HepG2 (cell line): Measurements from ENCODE around the gene ABCB8. TPM values are rescaled to one million over a fixed set of nuclear protein-coding genes. Genes with fewer than 3 reads are reported as not detected.

Experiments
- ATAD3A ChIP-seq: sonication (generic); formaldehyde crosslinking; IDR thresholded peaks from 2 replicates; pipeline ENCODE4 v1.4.0; 2020; ENCODE audit warnings: missing genetic modification reagents
- ZNF850 ChIP-seq: sonication (generic); formaldehyde crosslinking; conservative IDR thresholded peaks from 2 replicates; pipeline ENCODE4 v1.9.0; 2021; ENCODE audit warnings: mild to moderate bottlenecking, missing genetic modification reagents
- polyA plus RNA-seq, 8 experiments: library from polyadenylated mRNA; depleted of rRNA in 3 of 8; stranded (reverse) in 7 of 8; unstranded in 1 of 8; fragments of >200 nt; fragmentation: Illumina TruSeq in 4 of 8; extraction: Trizol in 4 of 8; gene quantifications; 2 replicates each; pipeline versions ENCODE4 v1.2.1 to v1.2.3, GENCODE V29; 2011 to 2016; ENCODE audit warnings: low read depth in 4 of 8, missing spikeins in 1 of 8, mixed read lengths in 1 of 8; ENCODE audit not compliant: insufficient read depth in 1 of 8
- total RNA-seq, 5 experiments: library from RNA; depleted of rRNA; stranded (reverse); fragments of >200 nt; fragmentation: Illumina TruSeq; extraction: Trizol; gene quantifications; 2 replicates each; pipeline ENCODE4 v1.2.3, GENCODE V29; 2016; ENCODE audit warnings: low read depth in 1 of 5
- TF ChIP-seq, protein P1 (sequence below): fragments of 450-650 bp; IDR thresholded peaks from 2 replicates; pipeline ENCODE4 v1.6.1; 2017; ENCODE audit warnings: mild to moderate bottlenecking
- TF ChIP-seq, protein P2 (sequence below): sonication (generic); formaldehyde crosslinking; IDR thresholded peaks from one replicate; pipeline ENCODE4 v1.5.1; 2020; ENCODE audit warnings: mild to moderate bottlenecking, missing genetic modification reagents; ENCODE audit errors: not compliant biosample characterization
- TF ChIP-seq, protein P3 (sequence below): sonication (generic); formaldehyde crosslinking; IDR thresholded peaks from 2 replicates; pipeline ENCODE4 v1.4.0; 2020; ENCODE audit warnings: low read depth, missing genetic modification reagents

The ABCB8 gene
- total and polyA plus RNA-seq, 2 of the 13 experiments (the other 11 are each of a cell fraction or from before 2014, with no cell fraction given), result 6.6 to 16.7 TPM

DNA sequence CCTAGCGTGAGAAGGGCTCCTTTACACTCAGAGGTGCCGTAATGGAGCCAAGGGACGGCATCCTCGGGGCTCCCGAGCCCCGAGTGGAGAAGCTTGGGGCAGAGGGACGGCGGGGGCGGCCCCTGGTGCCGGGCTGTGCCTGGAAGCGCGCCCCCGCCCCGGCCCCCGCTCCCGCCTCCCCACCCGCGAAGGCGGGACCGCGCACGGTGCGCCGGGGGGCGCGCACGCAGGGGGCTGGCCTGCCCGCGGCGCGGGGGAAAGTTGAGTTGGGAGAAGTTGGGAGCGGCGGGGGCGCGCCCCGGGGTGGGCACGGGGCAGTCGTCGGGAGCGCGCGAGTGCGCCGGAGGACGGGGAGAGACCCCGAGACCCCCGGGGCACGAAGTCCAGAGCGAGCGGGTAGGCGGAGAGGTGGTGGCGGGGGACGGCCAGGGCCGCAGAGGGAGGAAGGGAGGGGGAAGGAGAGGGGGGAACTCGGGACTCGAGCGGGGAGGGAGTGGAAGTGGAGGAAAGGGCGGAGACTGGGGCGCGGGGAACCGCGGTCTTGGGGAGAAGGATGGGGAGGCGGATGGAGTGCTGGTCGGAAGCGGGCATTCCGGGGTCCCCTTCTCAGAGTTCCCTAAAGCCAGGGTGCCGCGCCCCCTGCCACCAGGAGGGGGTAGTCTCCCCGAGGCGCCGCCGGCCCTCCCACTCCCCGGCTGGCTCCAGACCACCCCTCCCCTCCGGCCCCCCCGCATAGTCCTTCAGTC, 31.3 kb downstream of the ABCB8 start, which contains the start of gene SLC4A2 (continued):
- TF ChIP-seq, protein P1, sequence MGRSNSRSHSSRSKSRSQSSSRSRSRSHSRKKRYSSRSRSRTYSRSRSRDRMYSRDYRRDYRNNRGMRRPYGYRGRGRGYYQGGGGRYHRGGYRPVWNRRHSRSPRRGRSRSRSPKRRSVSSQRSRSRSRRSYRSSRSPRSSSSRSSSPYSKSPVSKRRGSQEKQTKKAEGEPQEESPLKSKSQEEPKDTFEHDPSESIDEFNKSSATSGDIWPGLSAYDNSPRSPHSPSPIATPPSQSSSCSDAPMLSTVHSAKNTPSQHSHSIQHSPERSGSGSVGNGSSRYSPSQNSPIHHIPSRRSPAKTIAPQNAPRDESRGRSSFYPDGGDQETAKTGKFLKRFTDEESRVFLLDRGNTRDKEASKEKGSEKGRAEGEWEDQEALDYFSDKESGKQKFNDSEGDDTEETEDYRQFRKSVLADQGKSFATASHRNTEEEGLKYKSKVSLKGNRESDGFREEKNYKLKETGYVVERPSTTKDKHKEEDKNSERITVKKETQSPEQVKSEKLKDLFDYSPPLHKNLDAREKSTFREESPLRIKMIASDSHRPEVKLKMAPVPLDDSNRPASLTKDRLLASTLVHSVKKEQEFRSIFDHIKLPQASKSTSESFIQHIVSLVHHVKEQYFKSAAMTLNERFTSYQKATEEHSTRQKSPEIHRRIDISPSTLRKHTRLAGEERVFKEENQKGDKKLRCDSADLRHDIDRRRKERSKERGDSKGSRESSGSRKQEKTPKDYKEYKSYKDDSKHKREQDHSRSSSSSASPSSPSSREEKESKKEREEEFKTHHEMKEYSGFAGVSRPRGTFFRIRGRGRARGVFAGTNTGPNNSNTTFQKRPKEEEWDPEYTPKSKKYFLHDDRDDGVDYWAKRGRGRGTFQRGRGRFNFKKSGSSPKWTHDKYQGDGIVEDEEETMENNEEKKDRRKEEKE, result no peak
- TF ChIP-seq, protein P2, sequence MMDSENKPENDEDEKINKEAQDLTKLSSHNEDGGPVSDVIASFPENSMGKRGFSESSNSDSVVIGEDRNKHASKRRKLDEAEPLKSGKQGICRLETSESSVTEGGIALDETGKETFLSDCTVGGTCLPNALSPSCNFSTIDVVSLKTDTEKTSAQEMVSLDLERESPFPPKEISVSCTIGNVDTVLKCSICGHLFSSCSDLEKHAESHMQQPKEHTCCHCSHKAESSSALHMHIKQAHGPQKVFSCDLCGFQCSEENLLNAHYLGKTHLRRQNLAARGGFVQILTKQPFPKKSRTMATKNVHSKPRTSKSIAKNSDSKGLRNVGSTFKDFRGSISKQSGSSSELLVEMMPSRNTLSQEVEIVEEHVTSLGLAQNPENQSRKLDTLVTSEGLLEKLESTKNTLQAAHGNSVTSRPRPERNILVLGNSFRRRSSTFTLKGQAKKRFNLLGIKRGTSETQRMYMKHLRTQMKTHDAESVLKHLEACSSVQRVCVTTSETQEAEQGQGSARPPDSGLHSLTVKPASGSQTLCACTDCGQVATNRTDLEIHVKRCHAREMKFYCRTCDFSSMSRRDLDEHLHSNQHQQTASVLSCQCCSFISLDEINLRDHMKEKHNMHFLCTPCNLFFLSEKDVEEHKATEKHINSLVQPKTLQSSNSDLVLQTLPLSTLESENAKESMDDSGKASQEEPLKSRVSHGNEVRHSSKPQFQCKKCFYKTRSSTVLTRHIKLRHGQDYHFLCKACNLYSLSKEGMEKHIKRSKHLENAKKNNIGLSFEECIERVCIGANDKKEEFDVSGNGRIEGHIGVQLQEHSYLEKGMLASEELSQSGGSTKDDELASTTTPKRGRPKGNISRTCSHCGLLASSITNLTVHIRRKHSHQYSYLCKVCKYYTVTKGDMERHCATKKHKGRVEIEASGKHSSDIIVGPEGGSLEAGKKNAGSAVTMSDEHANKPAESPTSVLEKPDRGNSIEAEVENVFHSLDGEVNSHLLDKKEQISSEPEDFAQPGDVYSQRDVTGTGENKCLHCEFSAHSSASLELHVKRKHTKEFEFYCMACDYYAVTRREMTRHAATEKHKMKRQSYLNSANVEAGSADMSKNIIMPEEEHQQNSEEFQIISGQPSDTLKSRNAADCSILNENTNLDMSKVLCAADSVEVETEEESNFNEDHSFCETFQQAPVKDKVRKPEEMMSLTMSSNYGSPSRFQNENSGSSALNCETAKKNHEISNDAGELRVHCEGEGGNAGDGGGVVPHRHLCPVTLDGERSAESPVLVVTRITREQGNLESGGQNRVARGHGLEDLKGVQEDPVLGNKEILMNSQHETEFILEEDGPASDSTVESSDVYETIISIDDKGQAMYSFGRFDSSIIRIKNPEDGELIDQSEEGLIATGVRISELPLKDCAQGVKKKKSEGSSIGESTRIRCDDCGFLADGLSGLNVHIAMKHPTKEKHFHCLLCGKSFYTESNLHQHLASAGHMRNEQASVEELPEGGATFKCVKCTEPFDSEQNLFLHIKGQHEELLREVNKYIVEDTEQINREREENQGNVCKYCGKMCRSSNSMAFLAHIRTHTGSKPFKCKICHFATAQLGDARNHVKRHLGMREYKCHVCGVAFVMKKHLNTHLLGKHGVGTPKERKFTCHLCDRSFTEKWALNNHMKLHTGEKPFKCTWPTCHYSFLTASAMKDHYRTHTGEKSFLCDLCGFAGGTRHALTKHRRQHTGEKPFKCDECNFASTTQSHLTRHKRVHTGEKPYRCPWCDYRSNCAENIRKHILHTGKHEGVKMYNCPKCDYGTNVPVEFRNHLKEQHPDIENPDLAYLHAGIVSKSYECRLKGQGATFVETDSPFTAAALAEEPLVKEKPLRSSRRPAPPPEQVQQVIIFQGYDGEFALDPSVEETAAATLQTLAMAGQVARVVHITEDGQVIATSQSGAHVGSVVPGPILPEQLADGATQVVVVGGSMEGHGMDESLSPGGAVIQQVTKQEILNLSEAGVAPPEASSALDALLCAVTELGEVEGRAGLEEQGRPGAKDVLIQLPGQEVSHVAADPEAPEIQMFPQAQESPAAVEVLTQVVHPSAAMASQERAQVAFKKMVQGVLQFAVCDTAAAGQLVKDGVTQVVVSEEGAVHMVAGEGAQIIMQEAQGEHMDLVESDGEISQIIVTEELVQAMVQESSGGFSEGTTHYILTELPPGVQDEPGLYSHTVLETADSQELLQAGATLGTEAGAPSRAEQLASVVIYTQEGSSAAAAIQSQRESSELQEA, result no peak
- TF ChIP-seq ZNF850 (CRISPR knock-in tag) (no peak), ATAD3A (CRISPR knock-in tag) (no peak)
- TF ChIP-seq, protein P3, sequence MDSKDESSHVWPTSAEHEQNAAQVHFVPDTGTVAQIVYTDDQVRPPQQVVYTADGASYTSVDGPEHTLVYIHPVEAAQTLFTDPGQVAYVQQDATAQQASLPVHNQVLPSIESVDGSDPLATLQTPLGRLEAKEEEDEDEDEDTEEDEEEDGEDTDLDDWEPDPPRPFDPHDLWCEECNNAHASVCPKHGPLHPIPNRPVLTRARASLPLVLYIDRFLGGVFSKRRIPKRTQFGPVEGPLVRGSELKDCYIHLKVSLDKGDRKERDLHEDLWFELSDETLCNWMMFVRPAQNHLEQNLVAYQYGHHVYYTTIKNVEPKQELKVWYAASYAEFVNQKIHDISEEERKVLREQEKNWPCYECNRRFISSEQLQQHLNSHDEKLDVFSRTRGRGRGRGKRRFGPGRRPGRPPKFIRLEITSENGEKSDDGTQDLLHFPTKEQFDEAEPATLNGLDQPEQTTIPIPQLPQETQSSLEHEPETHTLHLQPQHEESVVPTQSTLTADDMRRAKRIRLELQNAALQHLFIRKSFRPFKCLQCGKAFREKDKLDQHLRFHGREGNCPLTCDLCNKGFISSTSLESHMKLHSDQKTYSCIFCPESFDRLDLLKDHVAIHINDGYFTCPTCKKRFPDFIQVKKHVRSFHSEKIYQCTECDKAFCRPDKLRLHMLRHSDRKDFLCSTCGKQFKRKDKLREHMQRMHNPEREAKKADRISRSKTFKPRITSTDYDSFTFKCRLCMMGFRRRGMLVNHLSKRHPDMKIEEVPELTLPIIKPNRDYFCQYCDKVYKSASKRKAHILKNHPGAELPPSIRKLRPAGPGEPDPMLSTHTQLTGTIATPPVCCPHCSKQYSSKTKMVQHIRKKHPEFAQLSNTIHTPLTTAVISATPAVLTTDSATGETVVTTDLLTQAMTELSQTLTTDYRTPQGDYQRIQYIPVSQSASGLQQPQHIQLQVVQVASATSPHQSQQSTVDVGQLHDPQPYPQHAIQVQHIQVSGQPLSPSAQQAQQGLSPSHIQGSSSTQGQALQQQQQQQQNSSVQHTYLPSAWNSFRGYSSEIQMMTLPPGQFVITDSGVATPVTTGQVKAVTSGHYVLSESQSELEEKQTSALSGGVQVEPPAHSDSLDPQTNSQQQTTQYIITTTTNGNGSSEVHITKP (CRISPR knock-in tag), result no peak
